BJ (cell line): ENCODE results near the gene EN1. TPM values are rescaled to one million over a fixed set of nuclear protein-coding genes. Genes with fewer than 3 reads are reported as not detected.

Experiments
- CTCF ChIA-PET: fragments of 350-600 bp; formaldehyde crosslinking; extraction: SDS; loops from one replicate; lab custom pipeline; 2021; ENCODE audit warnings: antibody characterized with exemption, inconsistent platforms; lab: Yijun Ruan, JAX
- POLR2A ChIA-PET: fragments of 300-600 bp; sonication (Branson Sonifier 250); formaldehyde crosslinking; extraction: SDS; loops from one replicate; lab custom pipeline; 2021; ENCODE audit warnings: antibody characterized with exemption; lab: Charles Lee
- DNase-seq: peaks from one replicate; pipeline ENCODE4 v3.0.0-alpha.2; 2011; ENCODE audit warnings: low read depth
- H3K27me3 ChIP-seq: 2 replicates; pipeline ENCODE4 v1.6.0; 2011; ENCODE audit warnings: low read length; ENCODE audit not compliant: control insufficient read depth, insufficient read depth
- H3K36me3 ChIP-seq: 2 replicates; pipeline ENCODE4 v1.5.1; 2011; ENCODE audit warnings: low read length; ENCODE audit not compliant: control insufficient read depth, insufficient read depth
- H3K4me3 ChIP-seq: 2 replicates; pipeline ENCODE4 v1.5.1; 2011; ENCODE audit warnings: low read depth, mild to moderate bottlenecking, control low read depth, low read length
- polyA plus RNA-seq: library from polyadenylated mRNA; depleted of rRNA; stranded (reverse); fragments of >200 nt; gene quantifications from 2 replicates; pipeline ENCODE4 v1.2.3, GENCODE V29; 2011
- TF ChIP-seq, protein P1 (sequence below): IDR thresholded peaks from 2 replicates; pipeline ENCODE4 v1.5.1; 2011; ENCODE audit warnings: low read depth, mild to moderate bottlenecking, control low read depth, inconsistent platforms, low read length, moderate library complexity; ENCODE audit not compliant: insufficient read depth

EN1 gene
- polyA plus RNA-seq, 1 experiment, result not detected

DNA sequence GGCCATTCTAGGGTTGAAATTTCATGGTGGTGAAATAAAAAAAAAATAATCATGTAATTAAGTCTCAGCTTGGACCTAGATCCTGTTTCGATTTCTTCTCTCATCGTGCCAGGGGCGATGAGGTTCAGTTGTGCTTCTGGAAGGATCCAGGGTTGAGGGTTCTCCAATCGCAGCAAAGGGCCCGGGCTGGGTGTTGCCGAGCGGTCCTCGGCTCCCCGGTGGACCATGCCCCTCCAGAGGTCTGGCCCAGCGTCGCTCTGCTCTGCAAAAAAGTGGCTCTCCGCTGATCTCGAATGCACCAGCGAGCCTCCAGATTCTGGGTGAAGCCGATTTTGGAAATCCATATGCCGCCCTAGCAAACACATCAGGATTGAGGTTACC is 39.0 kb downstream of the EN1 start:
- H3K27me3 ChIP-seq, result peaks cover 3% of the 10 kb centered on the region; the same call in 1 of the 2 replicates
- CTCF ChIA-PET, result interaction anchor here (0.6 kb wide), 1 partner anchor 390 kb away, joined by 4 read pairs; no protein-coding TSS in a partner anchor
- no peak for DNase-seq
- TF ChIP-seq, protein P1, sequence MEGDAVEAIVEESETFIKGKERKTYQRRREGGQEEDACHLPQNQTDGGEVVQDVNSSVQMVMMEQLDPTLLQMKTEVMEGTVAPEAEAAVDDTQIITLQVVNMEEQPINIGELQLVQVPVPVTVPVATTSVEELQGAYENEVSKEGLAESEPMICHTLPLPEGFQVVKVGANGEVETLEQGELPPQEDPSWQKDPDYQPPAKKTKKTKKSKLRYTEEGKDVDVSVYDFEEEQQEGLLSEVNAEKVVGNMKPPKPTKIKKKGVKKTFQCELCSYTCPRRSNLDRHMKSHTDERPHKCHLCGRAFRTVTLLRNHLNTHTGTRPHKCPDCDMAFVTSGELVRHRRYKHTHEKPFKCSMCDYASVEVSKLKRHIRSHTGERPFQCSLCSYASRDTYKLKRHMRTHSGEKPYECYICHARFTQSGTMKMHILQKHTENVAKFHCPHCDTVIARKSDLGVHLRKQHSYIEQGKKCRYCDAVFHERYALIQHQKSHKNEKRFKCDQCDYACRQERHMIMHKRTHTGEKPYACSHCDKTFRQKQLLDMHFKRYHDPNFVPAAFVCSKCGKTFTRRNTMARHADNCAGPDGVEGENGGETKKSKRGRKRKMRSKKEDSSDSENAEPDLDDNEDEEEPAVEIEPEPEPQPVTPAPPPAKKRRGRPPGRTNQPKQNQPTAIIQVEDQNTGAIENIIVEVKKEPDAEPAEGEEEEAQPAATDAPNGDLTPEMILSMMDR, result no peak
- POLR2A ChIA-PET, result no interaction called here
- no peaks in the 10 kb centered on the region for H3K36me3 ChIP-seq
- H3K4me3 ChIP-seq, result no peak overlapping the region

DNA sequence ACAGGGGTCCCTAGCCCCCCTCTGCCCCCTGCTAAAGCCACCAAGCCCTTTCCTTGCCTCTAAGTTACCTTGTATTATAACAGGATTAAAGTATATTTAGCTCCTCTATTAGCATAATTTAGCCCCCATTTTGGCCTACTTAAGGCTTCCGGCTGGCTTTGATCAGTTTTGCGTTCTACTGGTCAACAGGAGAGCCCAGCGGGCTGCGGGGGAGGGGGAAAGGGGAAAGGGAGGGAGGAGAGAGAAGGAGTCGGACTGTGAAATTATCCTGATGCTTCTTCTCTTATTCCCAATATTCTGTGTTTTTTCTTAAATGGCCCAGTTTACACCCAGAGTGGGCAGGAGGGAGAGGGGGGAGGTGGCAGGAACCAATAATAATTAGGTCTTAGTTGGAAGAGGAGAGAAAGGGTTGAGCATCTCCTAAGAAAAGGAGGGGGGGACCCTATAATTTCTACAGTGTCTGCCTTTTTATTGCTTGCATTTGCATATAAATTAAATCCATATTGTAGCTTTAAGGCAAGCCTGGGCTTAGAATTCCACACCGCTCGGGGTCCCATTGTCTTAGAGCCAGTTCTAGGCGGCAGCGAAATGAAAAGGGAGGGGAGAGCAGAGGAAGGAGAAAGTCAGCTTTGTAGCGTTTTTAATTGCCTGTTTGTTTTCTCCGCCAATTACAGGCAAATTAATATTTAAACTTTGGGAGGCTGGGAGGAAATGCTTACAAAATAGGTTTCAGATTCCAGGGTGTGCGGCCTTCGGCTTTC is 39.6 kb downstream of the EN1 start:
- DNase-seq, result no peak
- ChIA-PET POLR2A (no interaction called here), CTCF (interaction anchor here (0.6 kb wide), 1 partner anchor 390 kb away, joined by 4 read pairs; no protein-coding TSS in a partner anchor)
- peaks cover 3% of the 10 kb centered on the region; the same call in 1 of the 2 replicates for H3K27me3 ChIP-seq
- H3K4me3 ChIP-seq, result no peak overlapping the region
- no peaks in the 10 kb centered on the region for H3K36me3 ChIP-seq
- TF ChIP-seq, protein P1, result no peak

DNA sequence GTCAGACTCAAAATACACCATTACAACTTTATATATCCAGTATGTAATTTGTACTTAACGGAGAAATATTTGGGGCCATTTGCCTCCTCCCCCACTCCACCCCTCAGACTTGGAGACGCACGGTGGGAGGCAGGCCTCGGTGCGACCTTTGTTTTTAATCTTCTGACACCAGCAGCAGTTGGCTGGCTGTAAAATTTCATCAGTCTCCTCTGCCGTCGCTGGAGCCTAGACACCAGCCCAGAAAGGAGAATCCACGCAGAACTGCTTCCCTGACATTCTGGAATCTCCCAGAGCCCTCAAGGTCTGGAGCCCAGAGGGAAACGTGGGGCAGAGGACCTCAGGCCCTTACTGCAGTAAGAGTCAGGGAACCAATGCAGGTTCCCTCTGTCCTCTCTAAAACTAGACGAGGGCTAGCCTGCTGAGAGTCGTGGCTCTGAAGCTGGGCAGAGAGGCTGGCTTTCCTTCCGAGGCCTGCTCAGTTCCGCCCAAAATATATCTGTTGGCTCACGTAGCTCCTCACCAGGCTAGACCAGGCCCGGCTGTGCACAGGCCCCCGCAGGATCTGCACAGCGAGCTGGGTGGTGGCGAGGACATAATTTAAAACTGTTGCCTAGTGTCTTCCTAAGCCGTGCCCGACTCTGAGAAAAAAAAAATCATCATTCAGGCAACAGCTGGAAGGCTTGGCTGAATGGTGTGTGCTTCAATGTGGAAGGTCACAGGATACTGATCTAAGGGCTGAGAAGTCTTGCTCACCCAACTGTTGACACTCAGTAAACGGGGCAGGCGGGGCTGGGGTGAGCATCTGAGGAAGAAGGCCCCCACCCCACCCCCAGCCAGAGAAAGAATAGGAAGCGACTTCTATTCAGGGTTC is 40.4 kb downstream of the EN1 start:
- CTCF ChIA-PET, result no interaction called here
- no peak for DNase-seq
- POLR2A ChIA-PET, result no interaction called here
- Histone ChIP-seq H3K36me3 (no peaks in the 10 kb centered on the region), H3K4me3 (no peak overlapping the region), H3K27me3 (peaks cover 1% of the 10 kb centered on the region; the same call in 1 of the 2 replicates)
- TF ChIP-seq, protein P1, result no peak

DNA sequence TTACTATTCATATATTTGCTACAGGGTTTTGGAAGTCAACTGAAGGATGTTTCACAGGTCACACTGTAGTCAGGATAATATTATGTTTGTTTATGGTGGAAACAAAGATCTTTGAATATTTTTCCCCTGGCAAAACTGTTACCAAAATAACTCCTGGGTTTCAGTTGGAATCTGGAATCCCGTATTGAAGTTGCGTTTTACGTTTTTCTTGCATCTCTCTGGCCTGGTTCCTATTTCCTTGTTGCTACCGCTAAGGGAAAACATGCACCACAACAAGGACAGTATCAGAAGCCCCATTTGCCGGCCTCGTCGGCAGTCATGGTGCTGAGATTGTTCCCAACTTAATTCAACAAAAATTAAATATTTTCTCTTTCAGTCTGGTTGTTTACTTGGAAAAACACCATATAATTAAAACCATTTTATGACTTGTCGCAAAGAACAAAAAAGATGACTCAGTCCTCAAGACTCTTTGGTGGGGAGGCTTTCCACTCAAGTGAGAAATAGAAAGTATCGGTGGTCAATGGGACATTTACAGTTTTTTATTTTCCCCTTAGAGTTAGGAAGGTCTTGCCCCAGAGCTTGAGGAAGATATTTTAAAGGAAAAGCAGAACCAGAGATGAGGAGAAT is 42.3 kb downstream of the EN1 start:
- no peaks in the 10 kb centered on the region for H3K36me3 ChIP-seq
- CTCF ChIA-PET, result no interaction called here
- TF ChIP-seq, protein P1, result no peak
- H3K27me3 ChIP-seq, result peaks cover 1% of the 10 kb centered on the region; the same call in 1 of the 2 replicates
- no peak for DNase-seq
- POLR2A ChIA-PET, result no interaction called here
- no peak overlapping the region for H3K4me3 ChIP-seq
